Upper lobe of left lung (tissue), 6 donors: ENCODE results near the gene DGKZ. TPM values are rescaled to one million over a fixed set of nuclear protein-coding genes. Genes with fewer than 3 reads are reported as not detected.

Experiments
- ATAC-seq, 2 donors: fragments of 200-7000 bp; cut with Tn5 transposase; one replicate each; pipeline ENCODE4 v1.9.1; 2022; ENCODE audit warnings: mild to moderate bottlenecking in 2 of 2, moderate library complexity in 2 of 2; ENCODE audit not compliant: low FRiP score in 2 of 2
- DNase-seq, 2 donors: peaks; one replicate each; pipeline ENCODE4 v3.0.0-alpha.2; 2019 to 2020
- H3K27ac ChIP-seq, 4 donors: fragments of 200-600 bp; sonication (generic); one replicate each; pipeline ENCODE4 v1.5.1; 2016 to 2019
- H3K27me3 ChIP-seq, 4 donors: fragments of 200-600 bp; sonication (generic); one replicate each; pipeline ENCODE4 v1.5.1; 2017 to 2019
- H3K36me3 ChIP-seq, 4 donors: fragments of 200-600 bp; sonication (generic); one replicate each; pipeline ENCODE4 v1.5.1; 2016 to 2019
- H3K4me1 ChIP-seq, 4 donors: fragments of 200-600 bp; sonication (generic); one replicate each; pipeline ENCODE4 v1.5.1; 2018 to 2019
- H3K4me3 ChIP-seq, 4 donors: fragments of 200-600 bp; sonication (generic); one replicate each; pipeline ENCODE4 v1.5.1; 2017 to 2019; ENCODE audit warnings: mild to moderate bottlenecking in 2 of 4, moderate library complexity in 1 of 4
- H3K9me3 ChIP-seq, 4 donors: fragments of 200-600 bp; sonication (generic); one replicate each; pipeline ENCODE4 v1.5.1; 2018 to 2019
- CTCF ChIP-seq, 6 experiments: fragments of 450-650 bp in 4 of 6; fragments of 200-600 bp in 2 of 6; sonication (generic) in 2 of 6; IDR thresholded peaks; one replicate each; pipeline ENCODE4 v1.5.1; 2016 to 2019; ENCODE audit warnings: antibody characterized with exemption in 6 of 6
- EP300 ChIP-seq, 4 donors: sonication (generic); formaldehyde crosslinking; IDR thresholded peaks; one replicate each; pipeline ENCODE4 v1.5.1; 2017; ENCODE audit warnings: antibody characterized with exemption in 4 of 4, control low read depth in 2 of 4
- POLR2A ChIP-seq, 4 donors: fragments of 450-650 bp; IDR thresholded peaks; one replicate each; pipeline ENCODE4 v1.5.1; 2016 to 2017; ENCODE audit warnings: antibody characterized with exemption in 4 of 4, mild to moderate bottlenecking in 2 of 4
- POLR2AphosphoS5 ChIP-seq, 2 donors: sonication (generic); formaldehyde crosslinking; IDR thresholded peaks; one replicate each; pipeline ENCODE4 v1.5.1; 2017; ENCODE audit warnings: antibody characterized with exemption in 2 of 2
- WGBS, 2 donors: methylation state at CpG; one replicate each; pipeline ENCODE4 v1.1.5; 2017 to 2018; 5-methylcytosine and 5-hydroxymethylcytosine counted together
- total RNA-seq, 6 donors: library from RNA; depleted of rRNA in 4 of 6; stranded (reverse); fragments of >200 nt in 4 of 6; gene quantifications; one replicate each; pipeline versions ENCODE4 v1.1.0 to v1.2.1, GENCODE V29; 2016 to 2021
- donor health status: DM: no; HTN: no; CAD: no; lungs with moderate emphysema.
- donor health status: DM: no; HTN: yes; CAD: no; lungs with severe emphysema.

The DGKZ gene
- total RNA-seq, 6 donors from 2014 or later = 55.1 to 145 (median 65.5) TPM

- DNase-seq (peak in 1 of 2 donors; percentile 64), ATAC-seq (peak; percentile 68 to 81)
- 53% methylated on average over 16 of the region's 16 CpGs for WGBS, 2 donors
- no peak overlapping the region for H3K4me3 ChIP-seq
- peaks cover 0 to 30% (median 5%) of the 10 kb centered on the region in 4 donors for H3K36me3 ChIP-seq
- TF ChIP-seq POLR2AphosphoS5 (IDR thresholded peaks at IDR 0.05) (no peak), POLR2A (IDR thresholded peaks at IDR 0.05) (no peak), CTCF (IDR thresholded peaks at IDR 0.05) (peak; percentile 83 to 90 (median 86)), EP300 (IDR thresholded peaks at IDR 0.05) (no peak)
- H3K4me1 ChIP-seq = peaks cover 8 to 31% (median 17%) of the 10 kb centered on the region in 4 donors
- no peaks in the 10 kb centered on the region for H3K27me3 ChIP-seq
- no peak overlapping the region for H3K27ac ChIP-seq
- no peaks in the 10 kb centered on the region for H3K9me3 ChIP-seq
These were observed 32.1 kb upstream of the DGKZ start for GRCh38 chr11:46315033-46315738.

GRCh38 chr11:46315783-46316563 is 31.3 kb upstream of the DGKZ start:
- no peak for DNase-seq
- no peak for TF ChIP-seq POLR2AphosphoS5 (IDR thresholded peaks at IDR 0.05)
- Histone ChIP-seq H3K27ac (no peak overlapping the region), H3K36me3 (peaks cover 0 to 28% (median 7%) of the 10 kb centered on the region in 4 donors), H3K9me3 (no peaks in the 10 kb centered on the region), H3K27me3 (no peaks in the 10 kb centered on the region), H3K4me1 (peaks cover 8 to 31% (median 17%) of the 10 kb centered on the region in 4 donors), H3K4me3 (no peak overlapping the region)
- ATAC-seq = no peak
- 89 to 90% methylated on average over 7 to 11 of the region's 12 CpGs for WGBS, 2 donors

DNA sequence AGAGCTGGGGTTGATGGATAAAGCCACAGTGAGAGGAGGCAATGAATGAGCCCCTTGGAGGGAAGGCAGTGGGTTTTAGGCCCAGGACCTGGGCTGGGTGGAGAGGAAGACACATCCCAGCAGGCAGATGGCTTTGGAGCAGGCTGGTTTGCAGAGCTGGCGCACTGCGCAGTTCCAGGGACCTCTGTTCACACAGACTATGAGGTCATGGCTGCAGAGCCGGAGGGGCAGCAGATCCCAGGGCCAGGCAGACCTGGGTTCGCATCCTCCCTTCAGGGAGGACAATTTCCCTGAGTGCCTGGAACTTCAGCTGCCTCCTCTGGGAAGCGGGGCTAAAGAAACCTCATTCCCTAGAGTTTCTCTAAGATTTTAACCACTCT is 28.2 kb upstream of the DGKZ start:
- TF ChIP-seq CTCF (IDR thresholded peaks at IDR 0.05) (no peak), EP300 (IDR thresholded peaks at IDR 0.05) (no peak), POLR2AphosphoS5 (IDR thresholded peaks at IDR 0.05) (no peak), POLR2A (IDR thresholded peaks at IDR 0.05) (no peak)
- Histone ChIP-seq H3K9me3 (no peaks in the 10 kb centered on the region), H3K4me1 (peaks cover 8 to 31% (median 17%) of the 10 kb centered on the region in 4 donors), H3K4me3 (no peak overlapping the region), H3K27ac (peak overlapping the region; percentile 1 to 78 (median 70)), H3K36me3 (peaks cover 0 to 24% (median 4%) of the 10 kb centered on the region in 4 donors), H3K27me3 (no peaks in the 10 kb centered on the region)
- DNase-seq (no peak), ATAC-seq (no peak)
- WGBS, 2 donors = 93 to 94% methylated on average over 2 to 5 of the region's 5 CpGs

DNA sequence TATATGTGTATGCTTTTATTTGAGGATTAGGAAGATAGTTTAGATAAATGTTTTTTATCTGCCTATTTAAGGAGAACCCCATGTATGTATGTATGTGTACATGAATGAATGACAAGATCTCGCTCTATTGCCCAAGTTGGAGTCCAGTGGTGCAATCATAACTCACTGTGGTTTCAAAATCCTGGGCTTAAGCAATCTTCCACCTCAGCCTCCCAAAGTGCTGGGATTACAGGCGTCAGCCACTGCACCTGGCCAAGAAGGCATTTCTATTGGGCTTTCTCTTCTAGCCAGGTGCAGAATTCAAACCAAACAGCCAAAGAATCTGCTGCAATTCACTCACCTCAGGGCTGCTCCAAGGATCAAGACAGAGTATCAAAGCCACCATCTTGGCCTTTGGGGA is 25.5 kb upstream of the DGKZ start:
- no peaks in the 10 kb centered on the region for H3K9me3 ChIP-seq
- peaks cover 0 to 16% (median 4%) of the 10 kb centered on the region in 4 donors for H3K36me3 ChIP-seq
- no peak overlapping the region for H3K27ac ChIP-seq
- no peak for ATAC-seq
- H3K4me3 ChIP-seq = no peak overlapping the region
- peak in 1 of 2 donors; percentile 52 for DNase-seq
- H3K27me3 ChIP-seq = no peaks in the 10 kb centered on the region
- TF ChIP-seq POLR2AphosphoS5 (IDR thresholded peaks at IDR 0.05) (peak in 1 of 2 donors; percentile 54), EP300 (IDR thresholded peaks at IDR 0.05) (no peak)
- 46 to 78% methylated on average over 2 of the region's 2 CpGs for WGBS, 2 donors
- peaks cover 5 to 18% (median 14%) of the 10 kb centered on the region in 4 donors for H3K4me1 ChIP-seq

DNA sequence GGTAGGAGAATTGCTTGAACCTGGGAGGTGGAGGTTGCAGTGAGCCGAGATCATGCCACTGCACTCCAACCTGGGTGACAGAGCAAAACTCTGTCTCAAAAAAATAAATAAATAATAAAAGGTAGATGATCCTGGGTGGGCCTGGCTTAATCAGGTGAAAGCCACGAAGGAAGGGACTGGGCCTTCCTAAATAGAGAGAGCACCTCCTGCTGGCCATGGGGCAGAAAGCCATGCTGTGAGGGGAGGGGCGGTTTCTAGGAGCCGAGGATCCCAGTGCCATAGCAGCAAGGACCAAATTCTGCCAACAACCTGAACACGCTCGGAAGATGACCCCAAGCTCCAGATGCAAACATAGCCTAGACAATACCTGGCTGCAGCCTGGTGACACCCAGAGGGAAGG is 24.5 kb upstream of the DGKZ start:
- WGBS, 2 donors = 86 to 87% methylated on average over 6 of the region's 6 CpGs
- peaks cover 5 to 18% (median 14%) of the 10 kb centered on the region in 4 donors for H3K4me1 ChIP-seq
- peaks cover 0 to 6% (median 2%) of the 10 kb centered on the region in 4 donors for H3K36me3 ChIP-seq
- no peak for DNase-seq
- H3K27me3 ChIP-seq = no peaks in the 10 kb centered on the region
- no peak overlapping the region for H3K4me3 ChIP-seq
- no peak for ATAC-seq
- TF ChIP-seq POLR2A (IDR thresholded peaks at IDR 0.05) = no peak
- peak in 1 of 6 experiments; percentile 21 for TF ChIP-seq CTCF (IDR thresholded peaks at IDR 0.05)
- H3K9me3 ChIP-seq = no peaks in the 10 kb centered on the region
- H3K27ac ChIP-seq = no peak overlapping the region
